GM21390 (cell line): Measurements from ENCODE around the gene TCERG1L.

Source experiments
- ATAC-seq: cut with Tn5 transposase; IDR thresholded peaks from one replicate; pipeline ENCODE4 v1.9.1; 2021; ENCODE audit not compliant: unreplicated experiment

The TCERG1L gene

GRCh38 chr10:131272897-131273451 lies 38.5 kb downstream of the TCERG1L start:
- ATAC-seq = no peak

DNA sequence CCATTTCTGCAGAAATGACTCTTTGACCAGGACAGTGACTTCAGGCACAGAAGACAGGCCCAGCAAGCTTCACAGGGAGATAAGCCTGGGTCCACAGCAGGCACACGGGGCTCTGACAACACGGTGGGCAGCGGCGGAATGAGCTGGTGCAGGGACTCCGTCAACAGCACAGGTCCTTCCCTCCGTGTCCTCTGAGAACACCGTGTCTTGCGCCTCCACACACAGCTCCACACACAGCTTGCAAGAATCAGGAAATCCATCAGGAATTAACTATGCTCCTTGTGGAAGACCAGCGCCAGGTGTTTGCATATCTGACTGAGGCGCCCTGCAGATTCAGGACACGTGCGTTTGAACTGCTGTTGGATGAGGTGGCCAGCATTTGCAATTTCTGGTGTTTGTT lies 39.6 kb downstream of the TCERG1L start:
- ATAC-seq = no peak

GRCh38 chr10:131271195-131271880 lies 40.2 kb downstream of the TCERG1L start:
- ATAC-seq = no peak

DNA sequence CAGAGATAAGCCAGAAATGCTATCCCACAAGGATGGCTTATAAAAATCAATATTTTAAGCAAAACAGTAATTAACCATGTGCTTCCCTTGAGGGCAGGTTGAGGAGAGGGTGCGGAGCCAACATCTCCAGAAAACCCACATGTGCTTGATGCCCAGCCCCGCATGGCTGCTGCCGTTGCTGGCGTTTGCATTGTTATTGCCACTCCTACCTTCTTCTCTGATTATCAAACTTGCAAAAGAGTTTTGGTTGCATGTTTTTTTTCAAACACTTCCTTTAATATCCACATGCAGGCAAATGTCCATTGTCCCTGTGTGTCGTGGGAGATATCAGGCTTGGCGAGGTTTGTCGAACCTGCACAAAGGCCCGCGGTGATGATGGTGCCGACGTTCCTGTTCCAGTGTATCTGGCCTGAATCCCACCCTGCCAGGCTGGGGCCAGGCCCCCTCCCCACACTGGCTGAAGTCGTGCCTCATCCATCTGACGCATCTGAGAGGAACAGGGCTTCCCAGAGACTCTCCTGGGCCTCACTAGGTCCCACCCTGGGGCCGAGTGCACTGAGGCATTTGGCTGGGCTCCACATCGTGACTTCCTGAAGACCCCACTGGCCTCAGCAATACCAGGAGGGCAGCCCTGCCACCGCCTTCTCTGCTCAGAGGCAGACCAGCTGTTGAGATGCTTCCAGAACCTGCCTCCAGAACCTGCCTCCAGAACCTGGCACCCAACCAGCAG lies 40.9 kb downstream of the TCERG1L start:
- no peak for ATAC-seq

GRCh38 chr10:131269776-131270460 lies 41.6 kb downstream of the TCERG1L start:
- ATAC-seq = no peak

GRCh38 chr10:131267814-131268095 lies 43.8 kb downstream of the TCERG1L start:
- ATAC-seq = no peak

- no peak for ATAC-seq
These were observed 44.3 kb downstream of the TCERG1L start for GRCh38 chr10:131266936-131267813.

DNA sequence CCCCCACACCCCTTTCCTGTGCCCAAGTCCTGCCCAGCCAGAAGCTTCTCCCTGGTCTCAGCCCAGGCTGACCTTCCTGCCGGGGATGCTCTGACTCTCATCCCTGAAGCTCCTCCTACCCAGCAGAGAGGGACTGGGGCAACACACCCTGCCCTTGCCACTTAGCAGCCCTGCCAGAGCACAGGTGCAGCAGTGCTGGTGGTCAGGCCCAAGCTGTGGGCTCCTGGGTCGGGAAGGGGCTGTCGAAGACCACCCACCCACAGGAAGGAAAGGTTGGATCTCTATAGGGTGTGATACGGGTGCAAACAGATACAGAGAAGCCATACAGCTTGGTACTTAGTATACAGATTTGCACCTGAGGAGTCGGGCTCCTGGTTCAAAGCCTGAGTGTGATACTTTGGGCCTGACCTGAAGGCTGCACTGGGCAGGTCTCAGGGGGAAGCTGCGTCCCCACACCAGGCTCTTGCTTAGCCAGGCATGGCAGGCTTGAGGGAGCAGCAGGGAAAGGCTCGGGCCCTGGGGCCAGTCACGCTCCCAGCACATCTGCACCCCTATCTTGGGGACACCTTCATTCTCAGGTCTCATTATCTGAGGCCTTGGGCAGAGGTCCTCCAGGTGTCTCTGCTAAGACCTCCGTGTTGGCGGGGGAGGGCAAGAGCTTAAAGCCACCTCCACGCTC lies 47.3 kb downstream of the TCERG1L start:
- ATAC-seq = no peak

DNA sequence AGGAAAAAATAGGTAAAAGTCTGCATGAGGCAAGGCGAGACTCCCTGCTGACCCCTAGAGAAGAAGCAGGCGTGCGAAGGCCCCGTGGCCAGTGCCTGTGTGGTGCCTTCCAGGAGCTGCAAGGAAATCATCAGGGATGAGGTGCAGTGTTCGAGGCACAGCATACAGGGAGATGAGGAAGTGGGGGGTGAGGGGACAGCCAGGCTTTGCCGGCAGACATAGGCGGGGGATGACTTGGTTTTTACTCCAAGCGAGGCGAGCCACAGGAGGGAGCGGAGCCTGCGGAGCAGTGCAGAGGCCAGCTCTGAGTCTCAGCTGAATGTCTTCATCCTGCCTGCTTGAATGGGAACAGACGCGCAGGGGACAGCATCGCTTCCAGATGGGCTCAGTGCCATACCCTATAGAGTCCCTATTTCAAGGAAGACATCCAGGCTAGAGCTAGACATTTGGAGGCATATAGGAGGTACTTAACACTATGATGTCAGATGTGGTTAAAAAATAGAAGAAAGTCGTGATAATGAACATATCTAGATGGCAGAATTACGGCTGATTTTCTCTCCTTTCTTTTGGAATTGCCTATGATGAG lies 49.5 kb downstream of the TCERG1L start:
- no peak for ATAC-seq

- ATAC-seq = no peak
These were observed 50.9 kb downstream of the TCERG1L start for GRCh38 chr10:131260452-131261211.

DNA sequence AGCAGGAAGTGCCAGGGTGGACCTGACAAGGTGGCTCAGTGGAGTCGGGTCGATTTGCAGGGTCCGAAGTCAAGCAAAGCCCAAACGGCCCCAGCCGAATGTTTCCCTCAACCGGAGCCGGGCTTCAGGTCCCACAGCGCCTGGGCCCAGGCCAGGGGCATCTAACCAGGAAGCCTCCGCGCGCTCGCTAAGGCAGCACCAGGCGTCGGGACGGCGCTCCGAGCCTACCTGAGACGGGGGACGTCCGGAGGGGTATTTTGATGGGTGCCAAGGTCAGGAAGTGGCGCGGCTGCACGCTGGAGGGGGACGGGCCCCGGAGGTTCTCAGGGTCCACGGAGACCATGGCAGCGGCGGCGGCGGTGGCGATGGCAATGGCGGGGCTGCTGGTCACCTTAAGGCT lies 51.5 kb downstream of the TCERG1L start:
- ATAC-seq = no peak

GRCh38 chr10:131259535-131259934 lies 52.0 kb downstream of the TCERG1L start:
- no peak for ATAC-seq

GRCh38 chr10:131258256-131258655 lies 53.3 kb downstream of the TCERG1L start:
- ATAC-seq = no peak

DNA sequence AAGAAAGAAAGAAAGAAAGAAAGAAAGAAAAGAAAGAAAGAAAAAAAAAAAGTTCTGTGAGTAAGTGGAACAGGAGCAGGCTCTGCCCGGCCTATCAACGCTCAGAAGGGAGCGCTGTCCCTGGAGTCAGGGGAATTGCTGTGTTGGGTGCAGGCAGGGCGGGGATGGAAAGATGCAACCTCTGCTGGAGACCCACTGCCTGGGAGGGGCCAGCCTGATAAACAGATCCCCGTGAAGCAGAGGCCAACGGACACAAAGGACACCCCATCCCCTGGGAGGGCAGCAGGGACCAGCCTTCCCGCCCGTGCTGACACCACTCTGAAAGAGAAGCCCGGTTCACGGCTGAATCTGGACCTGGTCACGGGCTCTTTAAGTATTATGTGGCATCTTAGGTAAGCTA lies 54.5 kb downstream of the TCERG1L start:
- no peak for ATAC-seq

DNA sequence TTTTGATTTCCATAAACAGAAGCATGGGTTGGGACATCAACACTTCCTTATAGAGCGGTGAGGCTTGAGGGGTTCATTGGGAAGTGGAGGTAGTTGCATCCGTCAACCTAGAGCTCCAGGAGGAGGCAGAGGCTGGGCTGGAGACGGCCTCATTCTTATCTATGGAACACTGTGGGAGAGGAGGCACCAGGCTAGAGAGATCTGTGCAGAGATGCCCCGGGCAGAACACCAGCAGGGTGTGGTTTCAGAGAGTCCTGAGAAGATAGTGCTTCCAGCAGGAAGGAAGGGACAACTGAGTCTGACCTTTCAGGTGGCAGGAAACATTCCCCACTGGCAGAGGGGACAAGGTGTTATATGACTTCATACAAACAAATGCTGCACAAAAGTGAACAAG lies 56.7 kb downstream of the TCERG1L start:
- ATAC-seq = no peak

GRCh38 chr10:131253931-131254858 lies 57.3 kb downstream of the TCERG1L start:
- ATAC-seq = no peak

DNA sequence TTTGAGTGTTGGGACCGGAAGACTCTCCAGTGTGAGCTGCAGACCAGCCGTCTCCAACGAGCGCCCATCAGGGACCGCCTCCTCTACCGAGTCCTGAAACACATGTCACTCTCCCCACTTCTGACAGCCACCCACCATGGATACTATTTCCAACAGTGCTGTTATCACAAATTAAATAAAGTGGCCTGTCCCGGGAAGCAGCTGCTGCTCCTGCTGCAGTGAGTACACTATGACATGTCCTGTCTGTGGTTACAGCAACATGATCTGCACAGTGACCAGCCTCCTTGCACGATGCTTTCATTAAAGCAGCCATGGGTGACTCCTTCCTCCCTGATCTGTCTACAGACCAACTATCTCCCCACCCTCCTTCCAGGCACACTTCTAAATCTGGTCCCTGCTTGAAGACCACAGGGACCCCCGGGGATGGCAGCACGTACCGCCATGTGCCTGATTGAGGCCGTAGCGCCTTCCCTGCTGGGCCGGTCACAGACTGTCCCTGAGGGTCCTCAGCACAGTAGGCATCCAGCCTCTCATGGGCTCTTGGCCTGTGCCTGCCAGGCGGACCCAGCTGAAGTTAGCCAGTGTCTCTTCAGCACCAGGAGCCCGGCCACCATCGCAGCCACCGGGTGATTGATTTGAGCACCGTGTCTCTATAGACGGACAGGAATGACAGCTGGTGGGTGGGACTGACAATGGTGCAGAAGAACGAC lies 58.8 kb downstream of the TCERG1L start:
- ATAC-seq = no peak

DNA sequence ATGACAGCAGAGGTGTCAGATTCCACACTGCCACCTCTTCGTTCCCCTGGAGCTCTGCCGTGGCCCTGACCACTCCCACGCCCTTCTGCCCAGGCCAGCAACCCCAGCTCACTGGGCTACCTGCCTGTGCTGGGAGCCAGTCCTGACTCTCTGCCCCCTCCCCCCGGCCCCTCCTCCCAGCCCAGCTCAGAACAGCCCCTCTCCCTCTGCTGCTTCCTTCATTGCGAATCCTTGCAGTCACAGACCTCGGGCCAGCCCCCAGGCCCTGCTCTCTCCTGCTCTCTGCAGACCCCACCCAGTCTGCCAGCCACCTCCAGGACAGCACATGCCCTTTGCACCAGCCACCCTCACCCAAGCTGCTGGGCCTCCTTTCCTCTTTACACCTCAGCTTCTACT lies 60.4 kb downstream of the TCERG1L start:
- no peak for ATAC-seq
